ENCODE results near the gene TP53RK.

Gene TP53RK

GRCh38 chr20:46644733-46645132 is 44.5 kb downstream of the TP53RK start:
- peaks cover 7% of the 10 kb centered on the region for H3K27me3 ChIP-seq
- no peaks in the 10 kb centered on the region for H3K4me1 ChIP-seq
- no peak for TF ChIP-seq CTCF (IDR thresholded peaks at IDR 0.05; ENCODE audit: low read depth, low read length)
- no peaks in the 10 kb centered on the region for H3K9me3 ChIP-seq
- no peaks in the 10 kb centered on the region for H3K36me3 ChIP-seq
- no peak for DNase-seq
- H3K4me3 ChIP-seq (ENCODE audit: low read depth, low read length): no peak overlapping the region

- no peak for DNase-seq
- Histone ChIP-seq H3K27me3 (peaks cover 3% of the 10 kb centered on the region), H3K4me3 (ENCODE audit: low read depth, low read length) (no peak overlapping the region), H3K9me3 (no peaks in the 10 kb centered on the region), H3K36me3 (no peaks in the 10 kb centered on the region), H3K4me1 (no peaks in the 10 kb centered on the region)
- no peak for TF ChIP-seq CTCF (IDR thresholded peaks at IDR 0.05; ENCODE audit: low read depth, low read length)
Observed at GRCh38 chr20:46644160-46644559, 45.1 kb downstream of the TP53RK start.

- Histone ChIP-seq H3K4me1 (no peaks in the 10 kb centered on the region), H3K9me3 (no peaks in the 10 kb centered on the region), H3K36me3 (no peaks in the 10 kb centered on the region), H3K27me3 (peaks cover 3% of the 10 kb centered on the region), H3K4me3 (ENCODE audit: low read depth, low read length) (no peak overlapping the region)
- no peak for DNase-seq
- no peak for TF ChIP-seq CTCF (IDR thresholded peaks at IDR 0.05; ENCODE audit: low read depth, low read length)
Observed at GRCh38 chr20:46642969-46643343, 46.3 kb downstream of the TP53RK start.

- TF ChIP-seq CTCF (IDR thresholded peaks at IDR 0.05; ENCODE audit: low read depth, low read length): no peak
- H3K4me1 ChIP-seq: no peaks in the 10 kb centered on the region
- no peaks in the 10 kb centered on the region for H3K36me3 ChIP-seq
- H3K4me3 ChIP-seq (ENCODE audit: low read depth, low read length): no peak overlapping the region
- DNase-seq: no peak
- H3K27me3 ChIP-seq: peaks cover 3% of the 10 kb centered on the region
- H3K9me3 ChIP-seq: no peaks in the 10 kb centered on the region
Observed at GRCh38 chr20:46642265-46642968, 46.8 kb downstream of the TP53RK start.

- TF ChIP-seq CTCF (IDR thresholded peaks at IDR 0.05; ENCODE audit: low read depth, low read length): no peak
- Histone ChIP-seq H3K4me3 (ENCODE audit: low read depth, low read length) (no peak overlapping the region), H3K9me3 (no peaks in the 10 kb centered on the region), H3K36me3 (no peaks in the 10 kb centered on the region), H3K4me1 (no peaks in the 10 kb centered on the region), H3K27me3 (peaks cover 3% of the 10 kb centered on the region)
- DNase-seq: no peak
Observed at GRCh38 chr20:46641424-46641823, 47.8 kb downstream of the TP53RK start.

GRCh38 chr20:46640536-46641311 is 48.5 kb downstream of the TP53RK start:
- no peak for TF ChIP-seq CTCF (IDR thresholded peaks at IDR 0.05; ENCODE audit: low read depth, low read length)
- peaks cover 3% of the 10 kb centered on the region for H3K27me3 ChIP-seq
- no peak for DNase-seq
- H3K9me3 ChIP-seq: no peaks in the 10 kb centered on the region
- H3K4me3 ChIP-seq (ENCODE audit: low read depth, low read length): no peak overlapping the region
- H3K4me1 ChIP-seq: no peaks in the 10 kb centered on the region
- no peaks in the 10 kb centered on the region for H3K36me3 ChIP-seq
